ENCODE data around the gene ZSCAN30. TPM values are rescaled to one million over a fixed set of nuclear protein-coding genes. Genes with fewer than 3 reads are reported as not detected.

ZSCAN30 gene
- polyA plus RNA-seq, 6 donors from 2014 or later: 4.5 to 11.3 (median 8.9) TPM

GRCh38 chr18:35271656-35272055 lies 18.4 kb downstream of the ZSCAN30 start:
- Mint-ChIP-seq H3K27me3 (no peaks in the 10 kb centered on the region), H3K27ac (no peak overlapping the region), H3K36me3 (peaks cover 0 to 7% of the 10 kb centered on the region in 2 donors), H3K4me1 (peaks cover 21 to 33% (median 32%) of the 10 kb centered on the region in 3 donors), H3K4me3 (no peak overlapping the region), H3K9me3 (peaks cover 0 to 12% (median 2%) of the 10 kb centered on the region in 7 donors)
- DNase-seq: no peak
- ATAC-seq (ENCODE audit: low read depth in 2 of 2): no peak

GRCh38 chr18:35268821-35269220 lies 21.2 kb downstream of the ZSCAN30 start:
- H3K4me1 Mint-ChIP-seq: peaks cover 33 to 38% (median 37%) of the 10 kb centered on the region in 3 donors
- H3K27ac Mint-ChIP-seq: peak overlapping the region; percentile 13 to 99 (median 68)
- H3K27me3 Mint-ChIP-seq: no peaks in the 10 kb centered on the region
- peak; percentile 73 for DNase-seq
- peak; percentile 65 to 73 for ATAC-seq (ENCODE audit: low read depth in 2 of 2)
- peaks cover 0 to 7% of the 10 kb centered on the region in 2 donors for H3K36me3 Mint-ChIP-seq
- peak overlapping the region; percentile 96 to 99 (median 97) for H3K4me3 Mint-ChIP-seq
- H3K9me3 Mint-ChIP-seq: peaks cover 0 to 12% (median 3%) of the 10 kb centered on the region in 7 donors

- DNase-seq (no peak), ATAC-seq (ENCODE audit: low read depth in 2 of 2) (no peak)
- H3K27ac Mint-ChIP-seq: peak overlapping the region; percentile 49 to 99 (median 82)
- peaks cover 33% of the 10 kb centered on the region in 3 donors for H3K4me1 Mint-ChIP-seq
- peaks cover 1% of the 10 kb centered on the region in 2 donors for H3K36me3 Mint-ChIP-seq
- peaks cover 0 to 12% (median 3%) of the 10 kb centered on the region in 7 donors for H3K9me3 Mint-ChIP-seq
- peak overlapping the region; percentile 96 to 99 (median 97) for H3K4me3 Mint-ChIP-seq
- no peaks in the 10 kb centered on the region for H3K27me3 Mint-ChIP-seq
These were observed 22.2 kb downstream of the ZSCAN30 start for GRCh38 chr18:35267809-35268208.

GRCh38 chr18:35267161-35267651 lies 22.8 kb downstream of the ZSCAN30 start:
- Mint-ChIP-seq H3K27me3 (no peaks in the 10 kb centered on the region), H3K9me3 (peaks cover 0 to 12% (median 3%) of the 10 kb centered on the region in 7 donors), H3K4me3 (peak overlapping the region; percentile 96 to 99 (median 97)), H3K36me3 (peaks cover 0 to 3% of the 10 kb centered on the region in 2 donors), H3K27ac (peak overlapping the region; percentile 97 to 100 (median 98)), H3K4me1 (peaks cover 32 to 33% (median 33%) of the 10 kb centered on the region in 3 donors)
- peak; percentile 70 for DNase-seq
- peak; percentile 72 to 78 for ATAC-seq (ENCODE audit: low read depth in 2 of 2)

GRCh38 chr18:35264409-35264808 lies 25.6 kb downstream of the ZSCAN30 start:
- DNase-seq: no peak
- no peak overlapping the region for H3K27ac Mint-ChIP-seq
- H3K27me3 Mint-ChIP-seq: no peaks in the 10 kb centered on the region
- peaks cover 0 to 12% (median 3%) of the 10 kb centered on the region in 7 donors for H3K9me3 Mint-ChIP-seq
- peak overlapping the region in 2 of 8 donors; percentile 29 to 31 for H3K4me3 Mint-ChIP-seq
- peaks cover under 1 to 13% of the 10 kb centered on the region in 2 donors for H3K36me3 Mint-ChIP-seq
- peaks cover 31 to 33% (median 32%) of the 10 kb centered on the region in 3 donors for H3K4me1 Mint-ChIP-seq
- no peak for ATAC-seq (ENCODE audit: low read depth in 2 of 2)

- peaks cover 4 to 6% (median 4%) of the 10 kb centered on the region in 3 donors for H3K4me1 Mint-ChIP-seq
- DNase-seq (no peak), ATAC-seq (ENCODE audit: low read depth in 2 of 2) (no peak)
- peak overlapping the region in 3 of 6 donors; percentile 39 to 71 (median 60) for H3K27ac Mint-ChIP-seq
- no peak overlapping the region for H3K4me3 Mint-ChIP-seq
- peaks cover 5 to 23% (median 19%) of the 10 kb centered on the region in 7 donors for H3K9me3 Mint-ChIP-seq
- peaks cover 52 to 53% of the 10 kb centered on the region in 2 donors for H3K36me3 Mint-ChIP-seq
- no peaks in the 10 kb centered on the region for H3K27me3 Mint-ChIP-seq
These were observed 33.1 kb downstream of the ZSCAN30 start for GRCh38 chr18:35256947-35257346.

GRCh38 chr18:35253655-35254287 lies 36.3 kb downstream of the ZSCAN30 start:
- H3K27ac Mint-ChIP-seq: peak overlapping the region in 1 of 6 donors; percentile 55
- peaks cover 64 to 67% of the 10 kb centered on the region in 2 donors for H3K36me3 Mint-ChIP-seq
- H3K4me3 Mint-ChIP-seq: no peak overlapping the region
- H3K9me3 Mint-ChIP-seq: peaks cover 5 to 29% (median 19%) of the 10 kb centered on the region in 7 donors
- H3K4me1 Mint-ChIP-seq: peaks cover 10 to 14% (median 11%) of the 10 kb centered on the region in 3 donors
- H3K27me3 Mint-ChIP-seq: no peaks in the 10 kb centered on the region
- ATAC-seq (ENCODE audit: low read depth in 2 of 2): no peak
- no peak for DNase-seq

GRCh38 chr18:35252466-35252865 lies 37.6 kb downstream of the ZSCAN30 start:
- Mint-ChIP-seq H3K4me3 (no peak overlapping the region), H3K27ac (peak overlapping the region in 2 of 6 donors; percentile 25 to 54), H3K9me3 (peaks cover 9 to 34% (median 26%) of the 10 kb centered on the region in 7 donors), H3K36me3 (peaks cover 61 to 63% of the 10 kb centered on the region in 2 donors), H3K27me3 (no peaks in the 10 kb centered on the region), H3K4me1 (peaks cover 17 to 27% (median 20%) of the 10 kb centered on the region in 3 donors)
- no peak for ATAC-seq (ENCODE audit: low read depth in 2 of 2)
- no peak for DNase-seq

- Mint-ChIP-seq H3K9me3 (peaks cover 26 to 56% (median 47%) of the 10 kb centered on the region in 7 donors), H3K36me3 (peaks cover 76 to 79% of the 10 kb centered on the region in 2 donors), H3K4me1 (peaks cover 38 to 54% (median 43%) of the 10 kb centered on the region in 3 donors), H3K27me3 (no peaks in the 10 kb centered on the region), H3K4me3 (peak overlapping the region in 4 of 8 donors; percentile 67 to 88 (median 76)), H3K27ac (peak overlapping the region; percentile 78 to 96 (median 86))
- DNase-seq: no peak
- ATAC-seq (ENCODE audit: low read depth in 2 of 2): no peak
These were observed 41.6 kb downstream of the ZSCAN30 start for GRCh38 chr18:35248429-35248828.

GRCh38 chr18:35247412-35248249 lies 42.4 kb downstream of the ZSCAN30 start:
- ATAC-seq (ENCODE audit: low read depth in 2 of 2) (peak; percentile 100), DNase-seq (peak; percentile 70)
- Mint-ChIP-seq H3K9me3 (peaks cover 26 to 52% (median 43%) of the 10 kb centered on the region in 7 donors), H3K4me3 (peak overlapping the region in 7 of 8 donors; percentile 61 to 88 (median 72)), H3K4me1 (peaks cover 41 to 59% (median 51%) of the 10 kb centered on the region in 3 donors), H3K27me3 (no peaks in the 10 kb centered on the region), H3K27ac (peak overlapping the region; percentile 83 to 96 (median 86)), H3K36me3 (peaks cover 71 to 79% of the 10 kb centered on the region in 2 donors)

- peak overlapping the region in 4 of 8 donors; percentile 15 to 81 (median 46) for H3K4me3 Mint-ChIP-seq
- no peaks in the 10 kb centered on the region for H3K27me3 Mint-ChIP-seq
- no peak for DNase-seq
- H3K27ac Mint-ChIP-seq: peak overlapping the region; percentile 42 to 85 (median 83)
- H3K4me1 Mint-ChIP-seq: peaks cover 43 to 57% (median 57%) of the 10 kb centered on the region in 3 donors
- peaks cover 63 to 75% of the 10 kb centered on the region in 2 donors for H3K36me3 Mint-ChIP-seq
- no peak for ATAC-seq (ENCODE audit: low read depth in 2 of 2)
- H3K9me3 Mint-ChIP-seq: peaks cover 25 to 47% (median 41%) of the 10 kb centered on the region in 7 donors
These were observed 43.2 kb downstream of the ZSCAN30 start for GRCh38 chr18:35246831-35247230.

- DNase-seq (no peak), ATAC-seq (ENCODE audit: low read depth in 2 of 2) (no peak)
- Mint-ChIP-seq H3K27ac (peak overlapping the region in 2 of 6 donors; percentile 85 to 86), H3K4me3 (no peak overlapping the region), H3K36me3 (peaks cover 54 to 65% of the 10 kb centered on the region in 2 donors), H3K9me3 (peaks cover 25 to 44% (median 39%) of the 10 kb centered on the region in 7 donors), H3K4me1 (peaks cover 43 to 57% (median 57%) of the 10 kb centered on the region in 3 donors), H3K27me3 (no peaks in the 10 kb centered on the region)
These were observed 44.2 kb downstream of the ZSCAN30 start for GRCh38 chr18:35245719-35246317.
